GM10248 (cell line): Measurements from ENCODE around the gene WRNIP1.

Experiments
- CTCF ChIA-PET: fragments of 300-600 bp; sonication (Branson Sonifier 250); formaldehyde crosslinking; extraction: SDS; loops from one replicate; lab custom pipeline; 2021; ENCODE audit warnings: antibody characterized with exemption; lab: Yijun Ruan, JAX
- POLR2A ChIA-PET: fragments of 350-650 bp; sonication (Branson Sonifier 250); formaldehyde crosslinking; extraction: SDS; loops from one replicate; lab custom pipeline; 2020; ENCODE audit warnings: antibody characterized with exemption; lab: Yijun Ruan, JAX
- DNase-seq: peaks from one replicate; pipeline ENCODE4 v3.0.0; 2012; ENCODE audit errors: extremely low spot score
- CTCF ChIP-seq: IDR thresholded peaks from 2 replicates; pipeline ENCODE4 v1.5.1; 2012; ENCODE audit warnings: mild to moderate bottlenecking, low read depth; ENCODE audit errors: extremely low read depth, missing control alignments, control extremely low read depth

Gene WRNIP1

DNA sequence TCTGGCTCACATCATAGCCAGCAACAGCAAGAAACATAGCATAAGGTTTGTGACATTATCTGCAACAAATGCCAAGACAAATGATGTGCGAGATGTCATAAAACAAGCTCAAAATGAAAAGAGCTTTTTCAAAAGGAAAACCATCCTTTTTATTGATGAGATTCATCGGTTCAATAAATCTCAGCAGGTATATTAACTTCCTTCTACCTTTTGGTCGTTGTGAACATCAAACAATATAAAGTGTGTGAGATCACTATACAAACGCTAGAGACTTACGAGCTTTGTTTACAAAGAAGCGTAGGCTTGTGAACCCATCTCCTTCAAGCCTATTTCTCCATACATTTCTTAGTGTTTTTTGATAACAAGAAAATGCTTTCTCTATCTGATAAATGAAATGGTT is 3.5 kb downstream of the WRNIP1 start:
- DNase-seq = no peak
- POLR2A ChIA-PET = no interaction called here
- CTCF ChIA-PET = interaction anchor here (1.1 to 4.4 kb wide), 14 partner anchors 9 to 664 kb away, joined by 3 to 23 read pairs (median 6); partner anchors contain the start of gene MYLK4
- no peak for TF ChIP-seq CTCF

DNA sequence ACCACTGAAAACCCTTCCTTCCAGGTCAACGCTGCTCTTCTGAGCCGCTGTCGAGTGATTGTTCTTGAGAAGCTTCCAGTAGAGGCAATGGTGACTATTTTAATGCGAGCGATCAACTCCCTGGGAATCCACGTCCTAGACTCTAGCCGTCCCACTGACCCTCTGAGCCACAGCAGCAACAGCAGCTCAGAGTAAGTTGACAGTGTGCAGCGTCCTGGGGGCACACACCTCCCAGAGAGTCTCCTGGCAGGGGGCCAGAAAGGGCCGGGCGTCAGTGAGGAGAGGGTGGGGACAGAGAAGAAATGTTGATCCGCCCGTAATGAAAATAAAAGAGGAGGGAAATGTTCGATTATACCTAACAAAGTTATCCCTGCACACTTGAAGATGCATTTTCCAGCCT is 5.0 kb downstream of the WRNIP1 start:
- CTCF ChIA-PET = interaction anchor here (1.3 to 4.4 kb wide), 5 partner anchors 10 to 20 kb away, joined by 3 to 23 read pairs (median 7); partner anchors contain the start of gene MYLK4
- POLR2A ChIA-PET = interaction anchor here (0.5 kb wide), 1 partner anchor 229 kb away, joined by 4 read pairs; no protein-coding TSS in a partner anchor
- no peak for DNase-seq
- no peak for TF ChIP-seq CTCF

GRCh38 chr6:2771079-2771478 is 5.9 kb downstream of the WRNIP1 start:
- POLR2A ChIA-PET = no interaction called here
- no peak for TF ChIP-seq CTCF
- CTCF ChIA-PET = interaction anchor here (1.2 to 1.3 kb wide), 2 partner anchors 8 to 9 kb away, joined by 3 read pairs; no protein-coding TSS in a partner anchor
- no peak for DNase-seq

DNA sequence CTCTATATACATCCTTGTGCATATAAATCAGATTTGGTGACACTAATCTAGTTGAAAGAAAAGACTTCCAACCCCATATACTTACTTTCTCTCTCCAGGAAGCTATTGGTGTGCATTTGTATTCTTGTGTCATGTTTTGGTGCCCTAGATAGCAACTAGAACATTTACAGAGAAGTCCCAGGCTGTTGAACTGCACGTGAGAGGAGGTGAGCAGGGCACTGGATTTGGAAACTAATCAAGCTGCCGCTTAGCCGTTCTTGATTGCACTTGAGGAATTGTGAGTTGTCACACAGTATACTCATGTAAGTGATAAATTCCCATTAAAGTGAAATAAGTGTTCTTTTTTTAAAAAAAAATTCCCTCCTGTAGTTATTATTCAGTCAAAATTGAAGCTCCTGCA is 7.6 kb downstream of the WRNIP1 start:
- POLR2A ChIA-PET = no interaction called here
- TF ChIP-seq CTCF = no peak
- CTCF ChIA-PET = interaction anchor here (0.7 to 2.7 kb wide), 10 partner anchors 9 to 216 kb away, joined by 3 to 14 read pairs (median 6); partner anchors contain the start of gene MYLK4
- DNase-seq = no peak

DNA sequence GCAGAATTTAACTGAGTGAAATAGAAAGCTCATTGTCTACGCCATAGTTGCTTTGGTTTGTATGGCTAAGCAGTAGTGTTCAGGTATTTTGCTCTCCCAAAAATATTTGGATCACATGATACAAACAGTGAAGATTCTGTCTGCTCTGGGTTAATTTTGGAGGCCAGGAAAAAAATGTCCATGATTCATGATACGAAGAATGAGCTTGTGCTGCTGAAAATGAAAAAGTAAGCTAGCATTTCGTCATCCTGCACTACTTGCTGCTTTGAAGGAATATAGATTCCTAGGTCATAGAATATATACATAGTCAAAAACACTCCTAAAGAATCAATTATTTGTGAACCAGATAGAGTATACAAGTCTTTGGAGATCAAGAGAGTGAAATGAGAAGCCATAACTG is 8.3 kb downstream of the WRNIP1 start:
- no peak for TF ChIP-seq CTCF
- no peak for DNase-seq
- POLR2A ChIA-PET = no interaction called here
- CTCF ChIA-PET = interaction anchor here (0.8 to 2.7 kb wide), 7 partner anchors 9 to 163 kb away, joined by 3 to 14 read pairs (median 6); partner anchors contain the start of gene MYLK4

- POLR2A ChIA-PET = no interaction called here
- CTCF ChIA-PET = interaction anchor here (2.7 kb wide), 1 partner anchor 16 kb away, joined by 14 read pairs; no protein-coding TSS in a partner anchor
- no peak for DNase-seq
- no peak for TF ChIP-seq CTCF
Measured at GRCh38 chr6:2775003-2775402, 9.8 kb downstream of the WRNIP1 start.
